ENCODE measurements around the gene ZNF185.
A peak's percentile ranks its signal among the peaks of the same experiment; 100 is the strongest.

The ZNF185 gene

DNA sequence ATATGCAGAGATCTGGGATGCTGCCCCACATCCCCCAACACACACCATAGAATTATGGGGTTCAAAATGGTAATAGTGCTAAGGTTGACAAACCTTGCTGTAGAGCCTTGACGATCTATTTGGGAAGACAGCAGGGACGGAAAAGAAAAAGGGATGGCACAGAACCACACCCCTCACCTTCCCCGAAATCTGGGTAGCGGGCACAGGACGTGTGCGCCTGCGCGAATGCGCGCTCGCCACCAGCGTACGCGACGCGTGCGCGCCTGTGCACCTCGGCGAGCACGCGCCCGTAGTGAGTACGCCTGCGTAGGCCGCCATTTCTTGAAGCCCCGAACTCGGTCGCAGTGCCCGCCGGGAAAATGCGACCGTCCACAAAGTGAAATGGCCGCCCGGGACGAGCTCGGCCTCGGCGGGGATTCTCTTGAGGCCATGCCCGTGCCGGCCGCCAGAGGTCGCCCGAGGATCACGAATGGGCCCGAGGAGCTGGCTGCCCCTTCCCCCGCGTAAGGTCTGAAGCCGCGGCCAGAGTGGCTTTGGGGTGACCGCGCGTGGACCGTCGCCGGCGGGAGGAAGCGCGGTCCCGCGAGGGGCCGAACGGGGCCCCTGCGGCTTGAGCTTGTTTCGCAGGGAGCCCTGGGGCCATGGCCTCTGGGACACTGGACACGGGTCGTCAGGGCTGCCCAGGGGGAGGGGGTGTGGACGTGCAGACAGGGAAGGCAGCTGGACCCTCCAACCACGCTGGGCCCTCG lies 43.6 kb downstream of the ZNF185 start (continued):
- TF ChIP-seq ZNF561 (tag by site-specific recombination; IDR thresholded peaks at IDR 0.05; ENCODE audit: borderline replicate concordance) (0 out of 2 replicates have a peak, but pooled peaks have one; percentile 20), GLI4 (tag by site-specific recombination; IDR thresholded peaks at IDR 0.05) (no peak), ZNF23 (tag by site-specific recombination; IDR thresholded peaks at IDR 0.05; ENCODE audit: borderline replicate concordance) (no peak), GFI1B (tag by site-specific recombination; IDR thresholded peaks at IDR 0.05) (no peak), ZNF610 (tag by site-specific recombination; IDR thresholded peaks at IDR 0.05; ENCODE audit: borderline replicate concordance) (no peak), ZFP69B (tag by site-specific recombination; IDR thresholded peaks at IDR 0.05) (no peak), ZBTB8A (tag by site-specific recombination; IDR thresholded peaks at IDR 0.05) (peak; percentile 32), ZNF311 (tag by site-specific recombination; IDR thresholded peaks at IDR 0.05; ENCODE audit: borderline replicate concordance) (no peak), ZNF654 (tag by site-specific recombination; IDR thresholded peaks at IDR 0.05; ENCODE audit: low read depth) (peak; percentile 82), ZNF660 (tag by site-specific recombination; IDR thresholded peaks at IDR 0.05) (peak; percentile 74; the same call in 1 of the 2 replicates), ZNF621 (tag by site-specific recombination; IDR thresholded peaks at IDR 0.05) (no peak), ZNF335 (tag by site-specific recombination; conservative IDR thresholded peaks at IDR 0.05) (peak; percentile 36), KLF9 (tag by site-specific recombination; IDR thresholded peaks at IDR 0.05; ENCODE audit: low read depth) (peak; percentile 52; the same call in 1 of the 2 replicates), ZNF2 (tag by site-specific recombination; IDR thresholded peaks at IDR 0.05) (0 out of 2 replicates have a peak, but pooled peaks have one; percentile 43), ZNF623 (tag by site-specific recombination; IDR thresholded peaks at IDR 0.05) (no peak), ZNF777 (tag by site-specific recombination; IDR thresholded peaks at IDR 0.05; ENCODE audit: borderline replicate concordance) (no peak), BCL11B (tag by site-specific recombination; IDR thresholded peaks at IDR 0.05; ENCODE audit: low read depth) (peak; percentile 68; the same call in 1 of the 2 replicates), SP7 (tag by site-specific recombination; IDR thresholded peaks at IDR 0.05) (0 out of 2 replicates have a peak, but pooled peaks have one; percentile 51), BCL11A (tag by site-specific recombination; IDR thresholded peaks at IDR 0.05; ENCODE audit: low read depth) (peak; percentile 59; the same call in 1 of the 2 replicates), ZFHX2 (tag by site-specific recombination; conservative IDR thresholded peaks at IDR 0.05) (peak; percentile 40), EGR2 (tag by site-specific recombination; IDR thresholded peaks at IDR 0.05; ENCODE audit: low read depth) (no peak), KLF10 (tag by site-specific recombination; IDR thresholded peaks at IDR 0.05) (0 out of 2 replicates have a peak, but pooled peaks have one; percentile 15), ZNF324 (tag by site-specific recombination; IDR thresholded peaks at IDR 0.05) (0 out of 2 replicates have a peak, but pooled peaks have one; percentile 33), YY2 (tag by site-specific recombination; IDR thresholded peaks at IDR 0.05) (peak; percentile 95), HOXD13 (CRISPR knock-in tag; IDR thresholded peaks at IDR 0.05; ENCODE audit: borderline replicate concordance) (no peak), KLF8 (tag by site-specific recombination; IDR thresholded peaks at IDR 0.05) (no peak), ZNF785 (tag by site-specific recombination; IDR thresholded peaks at IDR 0.05) (no peak), ZBTB20 (tag by site-specific recombination; IDR thresholded peaks at IDR 0.05) (peak; percentile 68; the same call in 1 of the 2 replicates)
- TF ChIP-seq, protein P1, sequence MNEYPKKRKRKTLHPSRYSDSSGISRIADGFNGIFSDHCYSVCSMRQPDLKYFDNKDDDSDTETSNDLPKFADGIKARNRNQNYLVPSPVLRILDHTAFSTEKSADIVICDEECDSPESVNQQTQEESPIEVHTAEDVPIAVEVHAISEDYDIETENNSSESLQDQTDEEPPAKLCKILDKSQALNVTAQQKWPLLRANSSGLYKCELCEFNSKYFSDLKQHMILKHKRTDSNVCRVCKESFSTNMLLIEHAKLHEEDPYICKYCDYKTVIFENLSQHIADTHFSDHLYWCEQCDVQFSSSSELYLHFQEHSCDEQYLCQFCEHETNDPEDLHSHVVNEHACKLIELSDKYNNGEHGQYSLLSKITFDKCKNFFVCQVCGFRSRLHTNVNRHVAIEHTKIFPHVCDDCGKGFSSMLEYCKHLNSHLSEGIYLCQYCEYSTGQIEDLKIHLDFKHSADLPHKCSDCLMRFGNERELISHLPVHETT (tag by site-specific recombination; IDR thresholded peaks at IDR 0.05): no peak
- TF ChIP-seq, protein P2, sequence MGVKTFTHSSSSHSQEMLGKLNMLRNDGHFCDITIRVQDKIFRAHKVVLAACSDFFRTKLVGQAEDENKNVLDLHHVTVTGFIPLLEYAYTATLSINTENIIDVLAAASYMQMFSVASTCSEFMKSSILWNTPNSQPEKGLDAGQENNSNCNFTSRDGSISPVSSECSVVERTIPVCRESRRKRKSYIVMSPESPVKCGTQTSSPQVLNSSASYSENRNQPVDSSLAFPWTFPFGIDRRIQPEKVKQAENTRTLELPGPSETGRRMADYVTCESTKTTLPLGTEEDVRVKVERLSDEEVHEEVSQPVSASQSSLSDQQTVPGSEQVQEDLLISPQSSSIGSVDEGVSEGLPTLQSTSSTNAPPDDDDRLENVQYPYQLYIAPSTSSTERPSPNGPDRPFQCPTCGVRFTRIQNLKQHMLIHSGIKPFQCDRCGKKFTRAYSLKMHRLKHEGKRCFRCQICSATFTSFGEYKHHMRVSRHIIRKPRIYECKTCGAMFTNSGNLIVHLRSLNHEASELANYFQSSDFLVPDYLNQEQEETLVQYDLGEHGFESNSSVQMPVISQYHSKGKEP (tag by site-specific recombination; IDR thresholded peaks at IDR 0.05): no peak
- TF ChIP-seq, protein P3, sequence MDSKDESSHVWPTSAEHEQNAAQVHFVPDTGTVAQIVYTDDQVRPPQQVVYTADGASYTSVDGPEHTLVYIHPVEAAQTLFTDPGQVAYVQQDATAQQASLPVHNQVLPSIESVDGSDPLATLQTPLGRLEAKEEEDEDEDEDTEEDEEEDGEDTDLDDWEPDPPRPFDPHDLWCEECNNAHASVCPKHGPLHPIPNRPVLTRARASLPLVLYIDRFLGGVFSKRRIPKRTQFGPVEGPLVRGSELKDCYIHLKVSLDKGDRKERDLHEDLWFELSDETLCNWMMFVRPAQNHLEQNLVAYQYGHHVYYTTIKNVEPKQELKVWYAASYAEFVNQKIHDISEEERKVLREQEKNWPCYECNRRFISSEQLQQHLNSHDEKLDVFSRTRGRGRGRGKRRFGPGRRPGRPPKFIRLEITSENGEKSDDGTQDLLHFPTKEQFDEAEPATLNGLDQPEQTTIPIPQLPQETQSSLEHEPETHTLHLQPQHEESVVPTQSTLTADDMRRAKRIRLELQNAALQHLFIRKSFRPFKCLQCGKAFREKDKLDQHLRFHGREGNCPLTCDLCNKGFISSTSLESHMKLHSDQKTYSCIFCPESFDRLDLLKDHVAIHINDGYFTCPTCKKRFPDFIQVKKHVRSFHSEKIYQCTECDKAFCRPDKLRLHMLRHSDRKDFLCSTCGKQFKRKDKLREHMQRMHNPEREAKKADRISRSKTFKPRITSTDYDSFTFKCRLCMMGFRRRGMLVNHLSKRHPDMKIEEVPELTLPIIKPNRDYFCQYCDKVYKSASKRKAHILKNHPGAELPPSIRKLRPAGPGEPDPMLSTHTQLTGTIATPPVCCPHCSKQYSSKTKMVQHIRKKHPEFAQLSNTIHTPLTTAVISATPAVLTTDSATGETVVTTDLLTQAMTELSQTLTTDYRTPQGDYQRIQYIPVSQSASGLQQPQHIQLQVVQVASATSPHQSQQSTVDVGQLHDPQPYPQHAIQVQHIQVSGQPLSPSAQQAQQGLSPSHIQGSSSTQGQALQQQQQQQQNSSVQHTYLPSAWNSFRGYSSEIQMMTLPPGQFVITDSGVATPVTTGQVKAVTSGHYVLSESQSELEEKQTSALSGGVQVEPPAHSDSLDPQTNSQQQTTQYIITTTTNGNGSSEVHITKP (tag by site-specific recombination; IDR thresholded peaks at IDR 0.05): peak; percentile 51
